GM15510 (cell line): ENCODE data around the gene KIAA1671.

Source experiments
- POLR2A ChIP-seq: IDR thresholded peaks from 3 replicates; pipeline ENCODE4 v1.6.1; 2011; ENCODE audit warnings: borderline replicate concordance; ENCODE audit not compliant: insufficient read length; ENCODE audit errors: extremely low read depth

Gene KIAA1671

DNA sequence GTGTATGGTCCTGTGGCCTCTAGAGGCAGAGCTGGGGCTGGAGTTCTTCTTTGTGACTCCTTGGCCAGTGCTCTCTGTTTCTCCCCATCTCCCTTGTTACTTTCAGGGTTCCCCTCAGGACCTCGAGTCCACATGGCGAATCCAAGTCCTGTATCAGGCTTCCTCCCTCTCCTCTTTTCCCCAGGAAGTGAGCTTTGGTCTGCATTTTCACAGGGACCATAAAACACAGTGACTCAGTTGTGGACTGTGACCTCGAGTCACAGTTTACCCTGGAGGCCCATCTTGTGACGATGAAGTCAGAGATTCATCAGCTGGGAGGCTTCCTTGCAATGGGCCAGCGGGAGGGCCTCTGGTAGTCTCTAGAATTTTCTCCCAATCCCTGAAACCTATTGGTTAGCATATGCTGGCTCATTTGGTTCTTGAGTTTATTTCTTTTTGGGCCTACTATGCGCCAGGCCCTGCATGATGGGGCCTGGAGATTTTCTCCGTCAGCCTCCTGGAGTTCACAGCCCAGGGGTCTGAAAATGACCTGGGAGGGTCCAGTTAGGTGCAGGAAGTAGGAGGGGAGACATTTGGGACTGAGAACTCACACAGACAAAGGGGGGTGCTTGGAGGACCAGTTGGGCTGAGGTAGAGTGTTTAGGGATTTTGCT, 100.8 kb downstream of the KIAA1671 start:
- no peak for TF ChIP-seq POLR2A

DNA sequence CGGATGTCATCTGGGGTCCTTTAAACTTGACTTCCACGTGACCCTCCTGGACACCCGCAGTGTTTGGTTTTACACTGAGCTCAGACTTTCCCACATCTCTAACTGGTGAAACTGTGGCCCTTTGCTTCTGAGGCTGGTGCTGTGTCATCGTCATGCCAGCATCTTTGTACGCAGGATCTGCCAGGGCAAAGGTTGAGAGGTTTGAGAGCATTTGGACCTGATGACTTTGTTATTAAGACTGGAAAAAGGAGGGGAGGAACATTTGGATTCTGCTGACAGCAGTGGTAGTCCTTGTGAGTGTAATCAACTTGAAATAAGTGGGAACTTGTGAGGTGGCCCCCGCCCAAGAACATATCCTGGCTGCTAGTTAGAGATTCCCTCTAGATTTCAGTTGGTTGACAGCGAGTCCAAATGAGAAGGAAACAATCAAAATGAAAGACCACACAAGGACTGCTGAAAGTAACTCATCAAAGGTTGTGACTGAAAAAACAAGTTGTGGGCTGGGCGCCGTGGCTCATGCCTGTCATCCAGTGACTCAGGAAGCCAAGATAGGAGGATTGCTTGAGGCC, 102.5 kb downstream of the KIAA1671 start:
- TF ChIP-seq POLR2A, result no peak

DNA sequence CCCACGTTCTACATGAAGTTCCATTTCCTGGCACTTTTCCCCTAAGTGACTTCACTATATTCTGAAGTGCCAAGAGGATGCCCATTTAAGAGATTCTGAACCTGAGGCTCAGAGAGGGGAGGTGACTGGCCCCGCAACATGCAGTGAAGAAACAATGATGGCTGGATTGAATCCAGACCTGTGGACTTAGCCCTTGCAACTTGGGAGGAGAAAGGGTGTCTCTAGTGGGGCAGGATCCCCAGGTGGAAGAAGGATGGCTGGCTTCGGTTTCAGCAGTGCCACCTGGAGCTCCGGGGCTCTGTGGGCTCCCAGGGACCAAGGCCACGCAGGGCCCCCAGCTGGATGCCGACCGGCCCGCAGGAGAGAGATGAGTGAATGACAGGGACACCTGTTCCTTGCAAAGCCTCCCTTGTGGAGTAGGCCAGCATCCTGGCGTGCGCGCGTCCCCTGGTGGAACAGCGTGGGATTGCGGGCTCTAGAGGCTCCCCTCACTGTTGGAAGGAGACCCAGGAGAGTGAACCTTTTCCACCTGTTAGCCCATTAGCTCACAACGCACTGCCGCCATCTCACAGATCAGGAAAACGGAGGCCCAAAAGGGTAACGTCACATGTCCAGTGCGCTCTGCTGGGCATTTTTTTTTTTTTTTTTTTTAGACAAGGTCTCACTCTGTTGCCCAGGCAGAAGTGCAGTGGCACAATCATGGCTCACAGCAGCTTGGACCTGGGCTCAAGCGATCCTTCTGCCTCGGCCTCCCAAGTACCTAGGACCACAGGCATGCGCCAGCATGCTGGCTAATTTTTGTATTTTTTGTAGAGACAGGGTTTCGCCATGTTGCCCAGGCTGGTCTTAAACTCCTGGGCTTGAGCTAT, 104.7 kb downstream of the KIAA1671 start:
- TF ChIP-seq POLR2A, result no peak

GRCh38 chr22:25059438-25059837, 106.9 kb downstream of the KIAA1671 start:
- no peak for TF ChIP-seq POLR2A

DNA sequence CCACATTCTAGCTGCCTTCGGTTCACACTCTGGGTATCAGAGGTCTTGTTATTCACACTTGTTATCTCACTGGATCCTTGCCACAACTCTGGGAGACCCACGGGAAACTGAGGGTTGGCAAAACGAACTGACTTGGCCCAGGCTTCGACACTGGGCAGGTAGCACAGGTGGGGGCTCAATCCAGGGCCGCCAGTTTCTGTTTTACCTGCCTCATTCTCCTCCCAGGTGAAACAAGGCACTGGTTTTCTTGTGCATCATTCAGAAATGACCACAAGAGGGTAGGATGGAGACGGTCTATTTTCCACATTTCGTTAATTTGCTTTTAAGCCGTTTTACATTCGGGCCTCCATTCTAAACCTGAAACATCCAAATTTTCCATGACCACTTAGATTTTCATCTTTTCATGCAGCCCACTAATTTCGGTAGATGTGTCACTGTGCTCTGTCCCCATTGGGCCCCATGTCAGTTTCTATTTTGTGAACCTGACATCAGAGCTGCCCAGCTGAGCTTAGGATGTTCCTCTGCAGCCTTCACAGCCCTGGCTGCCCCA, 108.1 kb downstream of the KIAA1671 start:
- TF ChIP-seq POLR2A, result no peak

GRCh38 chr22:25061134-25061533, 108.6 kb downstream of the KIAA1671 start:
- TF ChIP-seq POLR2A, result no peak

GRCh38 chr22:25061605-25062376, 109.3 kb downstream of the KIAA1671 start:
- TF ChIP-seq POLR2A, result no peak

GRCh38 chr22:25062386-25063085, 110.0 kb downstream of the KIAA1671 start:
- TF ChIP-seq POLR2A, result no peak

DNA sequence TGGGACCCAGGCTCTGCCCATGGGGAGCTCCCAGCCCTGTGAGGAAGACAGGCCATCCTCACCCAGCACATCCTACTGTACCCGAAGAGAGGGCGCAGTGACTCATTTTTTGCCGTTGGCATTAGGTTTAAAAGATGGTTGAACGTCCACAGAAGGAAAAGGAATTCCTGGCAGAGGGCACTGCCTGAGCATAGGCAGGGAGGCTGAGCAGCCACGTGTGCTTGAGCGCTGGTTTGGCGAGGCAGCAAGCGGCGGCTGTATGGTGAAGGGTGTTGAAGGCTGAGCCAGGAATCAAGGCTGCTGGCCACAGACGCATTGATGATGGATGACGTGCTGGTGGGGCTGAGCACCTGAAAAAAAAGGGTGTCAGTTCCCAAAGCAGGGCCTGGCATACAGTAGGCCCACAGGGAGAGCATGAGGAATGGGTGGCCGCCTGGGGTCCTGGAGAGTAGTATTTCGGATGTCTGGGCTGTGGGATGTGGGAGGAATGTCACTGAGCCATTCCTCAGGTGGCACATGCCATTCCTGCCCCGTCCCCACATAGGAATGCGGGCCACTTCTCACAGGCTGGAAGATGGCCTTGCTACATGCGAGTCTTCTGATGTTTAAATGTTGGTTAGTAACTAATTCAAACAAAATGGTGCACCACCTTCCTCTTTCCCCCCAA, 112.5 kb downstream of the KIAA1671 start:
- no peak for TF ChIP-seq POLR2A

GRCh38 chr22:25066861-25067435, 114.4 kb downstream of the KIAA1671 start:
- TF ChIP-seq POLR2A, result no peak

DNA sequence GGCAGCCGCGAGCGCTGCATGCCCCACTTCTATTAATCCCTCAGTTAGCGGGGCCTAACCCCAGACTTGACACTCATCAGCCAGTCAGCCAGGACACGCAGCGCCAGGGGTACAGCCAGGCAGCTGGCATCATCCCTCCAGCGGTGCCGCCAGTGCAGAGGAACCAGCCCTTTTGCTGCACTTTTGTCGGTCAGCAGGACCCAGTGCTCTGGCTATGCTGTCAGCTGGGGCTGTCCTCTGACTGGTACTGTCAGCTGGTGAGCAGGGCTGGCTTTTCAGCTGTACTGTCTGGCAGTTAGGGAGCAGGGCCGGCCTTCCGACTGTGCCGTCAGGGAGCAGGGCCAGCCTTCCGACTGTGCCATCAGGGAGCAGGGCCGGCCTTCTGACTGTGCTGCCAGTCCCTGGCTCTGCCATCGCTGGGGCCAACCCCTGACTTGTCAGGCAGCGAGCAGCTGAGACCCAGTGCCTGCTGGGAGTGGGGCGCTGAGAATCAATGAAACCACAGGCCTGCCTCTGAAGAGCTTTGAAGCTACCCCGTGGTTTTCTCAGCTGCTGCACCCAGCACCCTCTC, 115.4 kb downstream of the KIAA1671 start:
- no peak for TF ChIP-seq POLR2A

DNA sequence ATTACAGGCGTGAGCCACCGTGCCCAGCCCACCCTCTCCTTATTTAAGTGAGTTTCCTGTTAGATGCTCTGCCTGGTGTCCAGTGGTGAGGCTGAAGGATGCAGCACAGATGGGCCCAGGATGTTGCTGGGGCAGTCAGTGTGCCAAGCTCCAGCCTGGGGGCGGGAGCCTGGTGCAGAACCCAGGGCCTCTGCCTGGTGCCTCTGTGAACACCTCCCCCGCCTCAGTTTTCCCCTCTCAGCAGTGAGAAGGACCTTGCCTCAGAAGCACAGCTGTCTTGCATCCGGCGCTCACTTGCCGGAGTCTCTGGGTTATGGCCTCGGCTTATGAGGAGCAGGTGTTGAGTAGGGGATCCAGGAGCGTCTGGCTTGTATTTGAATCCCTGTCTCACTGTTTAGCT, 116.2 kb downstream of the KIAA1671 start:
- no peak for TF ChIP-seq POLR2A

GRCh38 chr22:25069426-25069757, 116.9 kb downstream of the KIAA1671 start:
- TF ChIP-seq POLR2A, result no peak
